ENCODE results near the gene GOLGA6L1. TPM values are rescaled to one million over a fixed set of nuclear protein-coding genes. Genes with fewer than 3 reads are reported as not detected.
"Not testable (repeated sequence)": the region's sequence is repeated elsewhere in the genome, so short reads cannot be mapped to it uniquely, and the experiment has no call there.

GOLGA6L1 gene
- total RNA-seq, 1 experiment from 2014 or later, result not detected

- H3K4me2 ChIP-seq (ENCODE audit: low read length); H3K27ac ChIP-seq (ENCODE audit: low read length); H3K79me2 ChIP-seq (ENCODE audit: low read length); BruUV-seq (replicated peaks); H3K9me2 ChIP-seq (replicated peaks; ENCODE audit: low read length); H4K20me1 ChIP-seq (ENCODE audit: low read length); H3K9ac ChIP-seq (ENCODE audit: low read length); CTCF ChIA-PET; H3K9me3 ChIP-seq (ENCODE audit: low read length); H2AFZ ChIP-seq (ENCODE audit: low read length); intact Hi-C loops (cut with micrococcal nuclease); H3K36me3 ChIP-seq (ENCODE audit: low read depth, low read length); ATAC-seq; H3K4me1 ChIP-seq (ENCODE audit: insufficient read depth, low read length); DNase-seq; POLR2A ChIA-PET (ENCODE audit: unreplicated experiment); H3K4me3 ChIP-seq (ENCODE audit: low read length); H3F3A ChIP-seq (ENCODE audit: low read length, unreplicated experiment); H3K27me3 ChIP-seq (ENCODE audit: low read length): not testable (repeated sequence)
Observed at GRCh38 chr15:23174609-23175140, 38.1 kb upstream of the GOLGA6L1 start.

- H3K9me2 ChIP-seq (replicated peaks; ENCODE audit: low read length); BruUV-seq (replicated peaks); H3K36me3 ChIP-seq (ENCODE audit: low read depth, low read length); H4K20me1 ChIP-seq (ENCODE audit: low read length); H3K79me2 ChIP-seq (ENCODE audit: low read length); H3K9ac ChIP-seq (ENCODE audit: low read length); CTCF ChIA-PET; intact Hi-C loops (cut with micrococcal nuclease); DNase-seq; H3K4me2 ChIP-seq (ENCODE audit: low read length); H3K9me3 ChIP-seq (ENCODE audit: low read length); ATAC-seq; H2AFZ ChIP-seq (ENCODE audit: low read length); H3K27ac ChIP-seq (ENCODE audit: low read length); H3K4me1 ChIP-seq (ENCODE audit: insufficient read depth, low read length); H3F3A ChIP-seq (ENCODE audit: low read length, unreplicated experiment); H3K4me3 ChIP-seq (ENCODE audit: low read length); H3K27me3 ChIP-seq (ENCODE audit: low read length); POLR2A ChIA-PET (ENCODE audit: unreplicated experiment): not testable (repeated sequence)
Observed at GRCh38 chr15:23132787-23133186, 3.8 kb downstream of the GOLGA6L1 start.

GRCh38 chr15:23118208-23118607 lies 18.4 kb downstream of the GOLGA6L1 start:
- Histone ChIP-seq H3K27ac (ENCODE audit: low read length) (no peak overlapping the region), H3K9me3 (ENCODE audit: low read length) (no peaks in the 10 kb centered on the region), H3K9ac (ENCODE audit: low read length) (no peak overlapping the region), H3K36me3 (ENCODE audit: low read depth, low read length) (no peaks in the 10 kb centered on the region), H3K27me3 (ENCODE audit: low read length) (peaks cover 10% of the 10 kb centered on the region; the same call in 1 of the 2 replicates), H3K4me3 (ENCODE audit: low read length) (no peak overlapping the region), H3K4me1 (ENCODE audit: insufficient read depth, low read length) (no peaks in the 10 kb centered on the region), H2AFZ (ENCODE audit: low read length) (no peak overlapping the region), H3F3A (ENCODE audit: low read length, unreplicated experiment) (no peaks in the 10 kb centered on the region), H3K4me2 (ENCODE audit: low read length) (no peak overlapping the region), H3K79me2 (ENCODE audit: low read length) (no peaks in the 10 kb centered on the region), H3K9me2 (replicated peaks; ENCODE audit: low read length) (no peaks in the 10 kb centered on the region), H4K20me1 (ENCODE audit: low read length) (no peaks in the 10 kb centered on the region)
- no peak for DNase-seq
- ChIA-PET POLR2A (ENCODE audit: unreplicated experiment) (no interaction called here), CTCF (no interaction called here)
- TF ChIP-seq, protein P1, sequence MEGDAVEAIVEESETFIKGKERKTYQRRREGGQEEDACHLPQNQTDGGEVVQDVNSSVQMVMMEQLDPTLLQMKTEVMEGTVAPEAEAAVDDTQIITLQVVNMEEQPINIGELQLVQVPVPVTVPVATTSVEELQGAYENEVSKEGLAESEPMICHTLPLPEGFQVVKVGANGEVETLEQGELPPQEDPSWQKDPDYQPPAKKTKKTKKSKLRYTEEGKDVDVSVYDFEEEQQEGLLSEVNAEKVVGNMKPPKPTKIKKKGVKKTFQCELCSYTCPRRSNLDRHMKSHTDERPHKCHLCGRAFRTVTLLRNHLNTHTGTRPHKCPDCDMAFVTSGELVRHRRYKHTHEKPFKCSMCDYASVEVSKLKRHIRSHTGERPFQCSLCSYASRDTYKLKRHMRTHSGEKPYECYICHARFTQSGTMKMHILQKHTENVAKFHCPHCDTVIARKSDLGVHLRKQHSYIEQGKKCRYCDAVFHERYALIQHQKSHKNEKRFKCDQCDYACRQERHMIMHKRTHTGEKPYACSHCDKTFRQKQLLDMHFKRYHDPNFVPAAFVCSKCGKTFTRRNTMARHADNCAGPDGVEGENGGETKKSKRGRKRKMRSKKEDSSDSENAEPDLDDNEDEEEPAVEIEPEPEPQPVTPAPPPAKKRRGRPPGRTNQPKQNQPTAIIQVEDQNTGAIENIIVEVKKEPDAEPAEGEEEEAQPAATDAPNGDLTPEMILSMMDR (conservative IDR thresholded peaks at IDR 0.05; ENCODE audit: low read depth, low read length), result no peak
- TF ChIP-seq EZH2 (IDR thresholded peaks at IDR 0.05; ENCODE audit: low read length, unreplicated experiment) (no peak), EZH2phosphoT487 (IDR thresholded peaks at IDR 0.05; ENCODE audit: borderline replicate concordance, low read length) (no peak)
- intact Hi-C loops (cut with micrococcal nuclease), result no loop called here
- no TSS peak for BruUV-seq (replicated peaks)
- ATAC-seq, result no peak

DNA sequence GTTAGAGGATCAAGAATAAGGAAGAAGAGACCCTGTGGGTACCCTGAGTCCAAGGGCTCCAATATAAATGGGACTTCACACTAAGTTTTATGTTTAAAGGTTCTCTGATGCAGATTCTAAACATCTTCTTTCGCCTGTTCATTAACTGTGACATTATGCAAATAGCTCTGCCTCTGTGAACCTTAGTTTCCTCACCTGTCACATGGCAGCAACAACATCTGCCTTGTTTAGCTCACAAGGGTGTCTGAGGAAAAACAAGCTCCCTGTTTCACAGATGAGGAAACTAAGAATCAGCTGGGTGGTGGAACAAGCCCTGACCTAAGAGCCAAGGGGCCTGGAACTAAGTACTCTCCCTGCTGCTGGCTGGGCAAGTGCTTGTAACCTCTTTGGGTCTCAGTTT lies 40.8 kb downstream of the GOLGA6L1 start:
- CTCF ChIA-PET, result no interaction called here
- intact Hi-C loops (cut with micrococcal nuclease), result no loop called here
- BruUV-seq (replicated peaks), result no TSS peak

More for the DNA sequence above, 40.8 kb downstream of the GOLGA6L1 start:
- H3K4me1 ChIP-seq (ENCODE audit: insufficient read depth, low read length), result no peaks in the 10 kb centered on the region
- no peak overlapping the region for H3K27ac ChIP-seq (ENCODE audit: low read length)
- TF ChIP-seq, protein P1 (conservative IDR thresholded peaks at IDR 0.05; ENCODE audit: low read depth, low read length), result no peak
- no peak for TF ChIP-seq EZH2 (IDR thresholded peaks at IDR 0.05; ENCODE audit: low read length, unreplicated experiment)
- no peak for TF ChIP-seq EZH2phosphoT487 (IDR thresholded peaks at IDR 0.05; ENCODE audit: borderline replicate concordance, low read length)
- H3K4me2 ChIP-seq (ENCODE audit: low read length), result no peak overlapping the region
- no peak overlapping the region for H3K9ac ChIP-seq (ENCODE audit: low read length)
- no peaks in the 10 kb centered on the region for H4K20me1 ChIP-seq (ENCODE audit: low read length)
- DNase-seq (no peak), ATAC-seq (no peak)
- H2AFZ ChIP-seq (ENCODE audit: low read length), result no peak overlapping the region
- H3K9me3 ChIP-seq (ENCODE audit: low read length), result no peaks in the 10 kb centered on the region
- no peaks in the 10 kb centered on the region for H3K79me2 ChIP-seq (ENCODE audit: low read length)
- no peaks in the 10 kb centered on the region for H3K9me2 ChIP-seq (replicated peaks; ENCODE audit: low read length)
- H3F3A ChIP-seq (ENCODE audit: low read length, unreplicated experiment), result no peaks in the 10 kb centered on the region
- H3K36me3 ChIP-seq (ENCODE audit: low read depth, low read length), result no peaks in the 10 kb centered on the region
- no peak overlapping the region for H3K4me3 ChIP-seq (ENCODE audit: low read length)
- POLR2A ChIA-PET (ENCODE audit: unreplicated experiment), result no interaction called here
- peaks cover 44% of the 10 kb centered on the region for H3K27me3 ChIP-seq (ENCODE audit: low read length)
